GM12801 (cell line): ENCODE measurements around the gene NOPCHAP1.

Experiments
- TF ChIP-seq, protein P1 (sequence below): IDR thresholded peaks from one replicate; pipeline ENCODE4 v1.5.1; 2011; ENCODE audit warnings: control low read depth; ENCODE audit not compliant: insufficient read length; ENCODE audit errors: extremely low read depth

The NOPCHAP1 gene

DNA sequence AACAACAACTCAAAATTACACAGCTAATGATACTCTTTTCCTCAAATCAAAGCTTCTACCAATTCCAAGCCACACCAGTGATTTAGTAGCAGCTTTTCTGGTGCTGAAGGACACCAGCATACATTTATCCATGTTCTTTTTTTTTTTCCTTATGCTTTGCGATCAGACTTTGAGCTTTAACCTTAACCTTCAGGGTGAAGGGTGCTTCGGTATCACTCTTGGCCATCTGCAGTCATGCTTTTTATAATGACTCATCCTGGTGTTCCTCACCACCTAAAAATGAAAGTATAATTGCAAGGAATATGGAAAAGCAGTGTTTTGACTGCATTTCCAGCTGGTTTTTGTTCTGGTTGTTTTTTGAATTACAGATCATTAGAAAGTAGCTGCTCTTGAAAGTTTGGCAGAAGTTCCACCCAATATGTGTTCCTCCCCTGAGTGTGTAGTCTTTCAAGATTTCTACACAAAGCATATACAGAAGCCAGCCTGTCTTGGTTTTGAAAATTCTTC, 26.7 kb upstream of the NOPCHAP1 start:
- TF ChIP-seq, protein P1, sequence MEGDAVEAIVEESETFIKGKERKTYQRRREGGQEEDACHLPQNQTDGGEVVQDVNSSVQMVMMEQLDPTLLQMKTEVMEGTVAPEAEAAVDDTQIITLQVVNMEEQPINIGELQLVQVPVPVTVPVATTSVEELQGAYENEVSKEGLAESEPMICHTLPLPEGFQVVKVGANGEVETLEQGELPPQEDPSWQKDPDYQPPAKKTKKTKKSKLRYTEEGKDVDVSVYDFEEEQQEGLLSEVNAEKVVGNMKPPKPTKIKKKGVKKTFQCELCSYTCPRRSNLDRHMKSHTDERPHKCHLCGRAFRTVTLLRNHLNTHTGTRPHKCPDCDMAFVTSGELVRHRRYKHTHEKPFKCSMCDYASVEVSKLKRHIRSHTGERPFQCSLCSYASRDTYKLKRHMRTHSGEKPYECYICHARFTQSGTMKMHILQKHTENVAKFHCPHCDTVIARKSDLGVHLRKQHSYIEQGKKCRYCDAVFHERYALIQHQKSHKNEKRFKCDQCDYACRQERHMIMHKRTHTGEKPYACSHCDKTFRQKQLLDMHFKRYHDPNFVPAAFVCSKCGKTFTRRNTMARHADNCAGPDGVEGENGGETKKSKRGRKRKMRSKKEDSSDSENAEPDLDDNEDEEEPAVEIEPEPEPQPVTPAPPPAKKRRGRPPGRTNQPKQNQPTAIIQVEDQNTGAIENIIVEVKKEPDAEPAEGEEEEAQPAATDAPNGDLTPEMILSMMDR: no peak

DNA sequence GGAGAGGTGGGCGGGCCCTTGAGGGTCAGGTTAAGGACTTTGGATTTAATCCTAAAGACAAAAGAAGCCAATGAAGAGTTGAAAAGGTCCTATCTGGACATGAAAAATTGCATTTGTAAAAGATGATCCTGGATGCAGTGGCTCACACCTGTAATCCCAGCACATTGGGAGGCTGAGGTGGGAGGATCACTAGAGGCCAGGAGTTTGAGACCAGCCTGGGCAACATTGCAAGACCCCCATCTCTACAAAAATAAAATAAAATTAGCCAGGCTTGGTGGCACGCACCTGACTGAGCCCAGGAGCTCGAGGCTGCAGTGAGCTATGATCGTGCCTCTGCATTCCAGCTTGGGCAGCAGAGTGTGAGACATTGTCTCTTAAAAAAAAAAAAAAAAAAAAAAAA, 25.7 kb upstream of the NOPCHAP1 start:
- TF ChIP-seq, protein P1: no peak

DNA sequence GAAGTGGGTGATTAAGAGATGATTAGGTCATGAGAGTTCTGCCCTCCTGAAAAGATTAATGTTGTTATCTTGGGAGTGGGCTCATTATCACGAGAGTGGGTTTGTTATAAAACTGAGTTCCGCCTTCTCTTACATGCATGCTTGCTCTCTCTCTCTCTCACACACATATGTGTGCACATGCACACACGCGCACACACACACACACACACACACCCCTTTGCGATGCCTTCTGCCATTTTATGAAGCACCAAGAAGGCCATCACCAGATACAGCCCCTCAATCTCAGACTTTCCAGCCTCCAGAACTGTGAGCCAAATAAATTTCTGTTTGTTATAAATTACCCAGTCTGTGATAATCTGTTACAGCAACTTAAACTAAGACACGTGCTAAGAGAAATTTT, 22.4 kb upstream of the NOPCHAP1 start:
- TF ChIP-seq, protein P1: no peak

GRCh38 chr12:104964167-104964855, 21.8 kb upstream of the NOPCHAP1 start:
- TF ChIP-seq, protein P1: no peak

DNA sequence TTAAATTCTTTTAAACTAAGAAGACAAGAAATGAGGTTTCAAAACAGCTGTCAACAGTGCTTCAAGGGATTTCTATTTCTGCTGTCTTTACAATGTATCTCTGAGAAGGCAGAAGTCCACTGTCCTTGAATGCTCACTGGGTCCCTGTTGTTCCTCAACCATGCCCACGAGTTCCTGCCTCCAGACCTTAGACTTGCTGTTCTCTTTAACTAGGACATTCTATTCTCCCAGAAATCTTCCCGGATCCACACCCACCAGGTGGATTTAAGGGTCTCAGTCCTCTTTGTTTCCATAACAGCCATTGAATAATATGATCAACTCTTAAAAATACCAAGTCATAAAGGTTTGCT, 21.3 kb upstream of the NOPCHAP1 start:
- TF ChIP-seq, protein P1: no peak

- TF ChIP-seq, protein P1: no peak
Measured at GRCh38 chr12:104966677-104967076, 19.4 kb upstream of the NOPCHAP1 start.

- TF ChIP-seq, protein P1: no peak
Measured at GRCh38 chr12:104969343-104969742, 16.8 kb upstream of the NOPCHAP1 start.

DNA sequence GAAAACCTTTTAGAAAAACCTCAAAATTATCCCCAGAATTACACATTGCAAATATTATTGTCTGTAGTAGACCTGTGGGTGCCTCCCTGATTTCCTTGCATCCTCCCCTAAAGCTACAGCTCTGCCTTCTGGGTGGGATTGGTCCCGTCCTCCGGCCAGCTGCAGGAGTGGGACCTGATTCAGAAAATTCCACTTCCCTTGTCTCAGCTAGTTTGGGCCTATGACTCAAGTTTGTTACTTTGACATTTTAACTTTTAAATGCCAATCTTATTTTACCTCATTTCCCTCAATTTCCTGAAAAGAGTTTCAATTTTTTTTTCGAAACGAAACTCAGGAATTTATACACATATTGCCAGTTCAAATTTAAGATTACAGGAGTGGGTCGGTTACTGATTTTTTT, 14.8 kb upstream of the NOPCHAP1 start:
- TF ChIP-seq, protein P1: no peak
